ENCODE results near the gene KRT3.

KRT3 gene

GRCh38 chr12:52790427-52791270 lies 5.3 kb downstream of the KRT3 start:
- TF ChIP-seq TAF1 (IDR thresholded peaks at IDR 0.05; ENCODE audit: borderline replicate concordance, insufficient read depth, low read length) = no peak
- TF ChIP-seq POLR2AphosphoS5 (IDR thresholded peaks at IDR 0.05; ENCODE audit: low read depth, low read length) = no peak
- TF ChIP-seq, protein P1, sequence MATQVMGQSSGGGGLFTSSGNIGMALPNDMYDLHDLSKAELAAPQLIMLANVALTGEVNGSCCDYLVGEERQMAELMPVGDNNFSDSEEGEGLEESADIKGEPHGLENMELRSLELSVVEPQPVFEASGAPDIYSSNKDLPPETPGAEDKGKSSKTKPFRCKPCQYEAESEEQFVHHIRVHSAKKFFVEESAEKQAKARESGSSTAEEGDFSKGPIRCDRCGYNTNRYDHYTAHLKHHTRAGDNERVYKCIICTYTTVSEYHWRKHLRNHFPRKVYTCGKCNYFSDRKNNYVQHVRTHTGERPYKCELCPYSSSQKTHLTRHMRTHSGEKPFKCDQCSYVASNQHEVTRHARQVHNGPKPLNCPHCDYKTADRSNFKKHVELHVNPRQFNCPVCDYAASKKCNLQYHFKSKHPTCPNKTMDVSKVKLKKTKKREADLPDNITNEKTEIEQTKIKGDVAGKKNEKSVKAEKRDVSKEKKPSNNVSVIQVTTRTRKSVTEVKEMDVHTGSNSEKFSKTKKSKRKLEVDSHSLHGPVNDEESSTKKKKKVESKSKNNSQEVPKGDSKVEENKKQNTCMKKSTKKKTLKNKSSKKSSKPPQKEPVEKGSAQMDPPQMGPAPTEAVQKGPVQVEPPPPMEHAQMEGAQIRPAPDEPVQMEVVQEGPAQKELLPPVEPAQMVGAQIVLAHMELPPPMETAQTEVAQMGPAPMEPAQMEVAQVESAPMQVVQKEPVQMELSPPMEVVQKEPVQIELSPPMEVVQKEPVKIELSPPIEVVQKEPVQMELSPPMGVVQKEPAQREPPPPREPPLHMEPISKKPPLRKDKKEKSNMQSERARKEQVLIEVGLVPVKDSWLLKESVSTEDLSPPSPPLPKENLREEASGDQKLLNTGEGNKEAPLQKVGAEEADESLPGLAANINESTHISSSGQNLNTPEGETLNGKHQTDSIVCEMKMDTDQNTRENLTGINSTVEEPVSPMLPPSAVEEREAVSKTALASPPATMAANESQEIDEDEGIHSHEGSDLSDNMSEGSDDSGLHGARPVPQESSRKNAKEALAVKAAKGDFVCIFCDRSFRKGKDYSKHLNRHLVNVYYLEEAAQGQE (IDR thresholded peaks at IDR 0.05; ENCODE audit: insufficient read depth in 1 of 2, low read depth in 2 of 2, low read length in 2 of 2) = no peak
- no peak for TF ChIP-seq SIN3A (IDR thresholded peaks at IDR 0.05; ENCODE audit: borderline replicate concordance, insufficient read depth, low read length)
- TF ChIP-seq FOXP2 (optimal IDR thresholded peaks at IDR 0.05; ENCODE audit: borderline replicate concordance, extremely low read depth, extremely low read length, insufficient read depth) = no peak

- TF ChIP-seq TAF1 (IDR thresholded peaks at IDR 0.05; ENCODE audit: borderline replicate concordance, insufficient read depth, low read length) (no peak), POLR2AphosphoS5 (IDR thresholded peaks at IDR 0.05; ENCODE audit: low read depth, low read length) (no peak), FOXP2 (optimal IDR thresholded peaks at IDR 0.05; ENCODE audit: borderline replicate concordance, extremely low read depth, extremely low read length, insufficient read depth) (no peak), SIN3A (IDR thresholded peaks at IDR 0.05; ENCODE audit: borderline replicate concordance, insufficient read depth, low read length) (no peak)
- TF ChIP-seq, protein P1 (IDR thresholded peaks at IDR 0.05; ENCODE audit: insufficient read depth in 1 of 2, low read depth in 2 of 2, low read length in 2 of 2) = no peak
Observed at GRCh38 chr12:52789637-52790426, 6.1 kb downstream of the KRT3 start.

DNA sequence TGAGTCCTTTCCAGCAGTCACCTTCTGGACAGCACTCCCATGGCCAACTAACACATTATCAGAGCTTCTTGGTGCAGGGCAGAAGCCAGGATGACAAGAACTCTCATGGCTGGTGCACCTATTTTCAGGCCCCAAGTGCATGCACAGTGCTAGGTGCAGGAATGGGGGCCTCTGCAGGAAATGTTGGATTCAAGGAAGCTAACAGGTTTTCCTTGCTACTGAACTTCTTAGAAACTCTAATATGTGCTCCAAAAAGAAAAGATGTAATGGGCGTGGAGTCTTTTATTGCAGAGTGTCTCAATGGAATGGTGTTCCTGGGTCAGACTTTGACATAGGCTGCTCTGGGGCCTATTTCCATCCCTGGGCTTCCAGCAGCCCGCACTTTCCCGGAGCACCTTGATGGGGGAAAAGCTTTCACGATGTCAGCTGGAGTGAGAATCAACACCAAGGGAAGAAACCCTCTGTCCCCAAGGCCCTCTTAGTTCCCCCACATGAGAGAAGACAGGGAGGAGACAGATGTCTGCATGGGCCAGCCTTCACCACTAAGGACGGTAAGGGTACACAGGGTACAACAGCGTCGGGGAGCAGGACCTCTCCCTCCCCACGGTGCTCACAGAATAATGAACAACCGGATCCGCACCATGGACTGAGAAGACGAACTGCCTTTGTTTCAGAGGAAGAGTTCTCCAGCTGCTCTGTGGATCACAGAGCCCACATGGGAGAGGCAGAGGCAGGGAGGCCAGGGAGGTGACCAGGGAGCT lies 6.9 kb downstream of the KRT3 start:
- no peak for TF ChIP-seq TAF1 (IDR thresholded peaks at IDR 0.05; ENCODE audit: borderline replicate concordance, insufficient read depth, low read length)

GRCh38 chr12:52788192-52788875 lies 7.6 kb downstream of the KRT3 start:
- TF ChIP-seq TAF1 (IDR thresholded peaks at IDR 0.05; ENCODE audit: borderline replicate concordance, insufficient read depth, low read length) (no peak), POLR2AphosphoS5 (IDR thresholded peaks at IDR 0.05; ENCODE audit: low read depth, low read length) (no peak), FOXP2 (optimal IDR thresholded peaks at IDR 0.05; ENCODE audit: borderline replicate concordance, extremely low read depth, extremely low read length, insufficient read depth) (no peak), SIN3A (IDR thresholded peaks at IDR 0.05; ENCODE audit: borderline replicate concordance, insufficient read depth, low read length) (no peak)
- TF ChIP-seq, protein P1 (IDR thresholded peaks at IDR 0.05; ENCODE audit: insufficient read depth in 1 of 2, low read depth in 2 of 2, low read length in 2 of 2) = no peak
